Posterior vena cava (tissue), 2 donors: ENCODE results near the gene ARID3B. TPM values are rescaled to one million over a fixed set of nuclear protein-coding genes. Genes with fewer than 3 reads are reported as not detected.

Experiments used
- DNase-seq: peaks from one replicate; pipeline ENCODE4 v3.0.0-alpha.2; 2020; ENCODE audit warnings: low spot score
- intact Hi-C, 2 donors: fragments of 100-400 bp; cut with DNase I; formaldehyde crosslinking; loops; one replicate each; pipeline versions ENCODE4 v1.14.1 to v1.14.2; 2022 to 2023
- total RNA-seq, 2 donors: library from RNA; stranded (reverse); fragmentation: NEBNext Ultra II Directional; extraction: Animal tissue kit (Norgen Biotek cat#: 25700); gene quantifications; one replicate each; pipeline ENCODE4 v1.2.1, GENCODE V29; 2021
- donor health status: DM: yes; HTN: yes; CAD: no.
- donor health status: DM: yes; HTN: yes; CAD: no.

The ARID3B gene
- total RNA-seq, 2 donors from 2014 or later, result 4.2 to 4.9 TPM

- intact Hi-C loops, result no loop called here
- DNase-seq, result peak; percentile 57
These were observed 87.9 kb downstream of the ARID3B start for GRCh38 chr15:74628949-74629348.

- peak; percentile 53 for DNase-seq
- intact Hi-C loops, result loop anchor here (5.0 to 10.0 kb wide), 5 partner anchors 138 to 1133 kb away; no protein-coding TSS in a partner anchor
These were observed 88.7 kb downstream of the ARID3B start for GRCh38 chr15:74629696-74630095.

- peak; percentile 78 for DNase-seq
- intact Hi-C loops, result loop anchor here (5.0 to 10.0 kb wide), 5 partner anchors 137 to 1132 kb away; no protein-coding TSS in a partner anchor
These were observed 89.5 kb downstream of the ARID3B start for GRCh38 chr15:74630284-74631086.

GRCh38 chr15:74631087-74631385, 90.0 kb downstream of the ARID3B start:
- intact Hi-C loops, result loop anchor here (5.0 to 10.0 kb wide), 5 partner anchors 136 to 1131 kb away; no protein-coding TSS in a partner anchor
- no peak for DNase-seq

- intact Hi-C loops, result loop anchor here (5.0 to 10.0 kb wide), 5 partner anchors 136 to 1131 kb away; no protein-coding TSS in a partner anchor
- DNase-seq, result peak; percentile 64
These were observed 90.4 kb downstream of the ARID3B start for GRCh38 chr15:74631408-74631807.

- DNase-seq, result peak; percentile 87
- intact Hi-C loops, result loop anchor here (5.0 to 10.0 kb wide), 5 partner anchors 135 to 1130 kb away; no protein-coding TSS in a partner anchor
These were observed 91.0 kb downstream of the ARID3B start for GRCh38 chr15:74631935-74632560.

GRCh38 chr15:74632601-74633000, 91.6 kb downstream of the ARID3B start:
- peak; percentile 48 for DNase-seq
- intact Hi-C loops, result loop anchor here (5.0 to 10.0 kb wide), 5 partner anchors 135 to 1130 kb away; no protein-coding TSS in a partner anchor

- intact Hi-C loops, result loop anchor here (2.0 to 10.0 kb wide), 6 partner anchors 134 to 1129 kb away; no protein-coding TSS in a partner anchor
These were observed 92.8 kb downstream of the ARID3B start for GRCh38 chr15:74633781-74634180.

GRCh38 chr15:74635228-74635627, 94.2 kb downstream of the ARID3B start:
- DNase-seq, result peak; percentile 86

More at GRCh38 chr15:74633781-74634180, 92.8 kb downstream of the ARID3B start:
- DNase-seq, result no peak

GRCh38 chr15:74636984-74637383, 96.0 kb downstream of the ARID3B start:
- DNase-seq, result no peak
- intact Hi-C loops, result loop anchor here (5.0 to 10.0 kb wide), 3 partner anchors 115 to 308 kb away; no protein-coding TSS in a partner anchor

More at GRCh38 chr15:74635228-74635627, 94.2 kb downstream of the ARID3B start:
- intact Hi-C loops, result loop anchor here (2.0 to 10.0 kb wide), 4 partner anchors 117 to 310 kb away; no protein-coding TSS in a partner anchor

GRCh38 chr15:74641151-74641550, 100.1 kb downstream of the ARID3B start:
- no peak for DNase-seq
- intact Hi-C loops, result no loop called here

- intact Hi-C loops, result no loop called here
- no peak for DNase-seq
These were observed 101.3 kb downstream of the ARID3B start for GRCh38 chr15:74642348-74642733.

GRCh38 chr15:74642734-74643664, 102.0 kb downstream of the ARID3B start:
- DNase-seq, result no peak
- intact Hi-C loops, result no loop called here

GRCh38 chr15:74643665-74644204, 102.7 kb downstream of the ARID3B start:
- no peak for DNase-seq
- intact Hi-C loops, result no loop called here

- DNase-seq, result no peak
- intact Hi-C loops, result no loop called here
These were observed 105.5 kb downstream of the ARID3B start for GRCh38 chr15:74646480-74646879.
